Endothelial cell of umbilical vein (primary cell): ENCODE data around the gene LCP1.

Experiments
- FOS ChIP-seq: IDR thresholded peaks from 2 replicates; pipeline ENCODE4 v1.6.1; 2011; ENCODE audit warnings: mild to moderate bottlenecking, low read length, moderate library complexity, borderline replicate concordance; ENCODE audit not compliant: insufficient read depth
- GATA2 ChIP-seq: IDR thresholded peaks from 2 replicates; pipeline ENCODE4 v1.7.0; 2011; ENCODE audit warnings: low read depth, mild to moderate bottlenecking, moderate library complexity, mixed read lengths, low read length; ENCODE audit not compliant: insufficient read length, insufficient read depth
- MYC ChIP-seq: IDR thresholded peaks from one replicate; pipeline ENCODE4 v1.6.1; 2011; ENCODE audit warnings: mild to moderate bottlenecking, low read depth, low read length
- POLR2A ChIP-seq: IDR thresholded peaks from 2 replicates; pipeline ENCODE4 v1.6.1; 2012; ENCODE audit warnings: low read depth, mild to moderate bottlenecking, control low read depth, low read length
- POLR2AphosphoS5 ChIP-seq: IDR thresholded peaks from 2 replicates; pipeline ENCODE4 v1.6.1; 2012; ENCODE audit warnings: low read depth, mild to moderate bottlenecking, control low read depth, low read length, moderate library complexity; ENCODE audit not compliant: insufficient read depth
- TF ChIP-seq, protein P1 (sequence below), 2 donors: IDR thresholded peaks; 1 replicate in 1 of 2; 2 replicates in 1 of 2; pipeline ENCODE4 v1.5.1; 2011; ENCODE audit warnings: low read length in 2 of 2, mild to moderate bottlenecking in 2 of 2, moderate library complexity in 2 of 2, control low read depth in 1 of 2, inconsistent platforms in 1 of 2, low read depth in 1 of 2; ENCODE audit not compliant: insufficient read depth in 1 of 2; ENCODE audit errors: extremely low read depth in 1 of 2
- TF ChIP-seq, protein P2 (sequence below): IDR thresholded peaks from 2 replicates; pipeline ENCODE4 v1.6.1; 2011; ENCODE audit not compliant: insufficient read depth, insufficient read length

DNA sequence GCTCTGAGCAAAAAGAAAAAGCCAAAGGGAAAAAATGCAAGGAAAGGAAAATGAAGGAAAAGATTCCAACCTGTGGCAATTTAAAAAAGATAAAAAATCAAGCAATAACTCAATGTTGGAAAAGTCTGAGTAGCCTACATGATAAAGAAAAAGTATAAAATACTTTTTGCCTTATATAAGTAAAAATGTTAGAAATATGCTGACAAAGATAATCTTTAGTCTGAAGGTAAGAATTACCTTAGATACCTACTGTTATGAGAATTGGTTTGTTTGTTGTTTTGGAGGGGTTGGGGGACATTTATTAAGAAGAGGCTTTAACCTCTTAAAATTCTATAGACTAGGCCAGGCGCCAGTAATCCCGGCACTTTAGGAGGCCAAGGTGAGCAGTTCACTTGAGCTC, 47.5 kb downstream of the LCP1 start:
- no peak for TF ChIP-seq POLR2A
- TF ChIP-seq, protein P1, sequence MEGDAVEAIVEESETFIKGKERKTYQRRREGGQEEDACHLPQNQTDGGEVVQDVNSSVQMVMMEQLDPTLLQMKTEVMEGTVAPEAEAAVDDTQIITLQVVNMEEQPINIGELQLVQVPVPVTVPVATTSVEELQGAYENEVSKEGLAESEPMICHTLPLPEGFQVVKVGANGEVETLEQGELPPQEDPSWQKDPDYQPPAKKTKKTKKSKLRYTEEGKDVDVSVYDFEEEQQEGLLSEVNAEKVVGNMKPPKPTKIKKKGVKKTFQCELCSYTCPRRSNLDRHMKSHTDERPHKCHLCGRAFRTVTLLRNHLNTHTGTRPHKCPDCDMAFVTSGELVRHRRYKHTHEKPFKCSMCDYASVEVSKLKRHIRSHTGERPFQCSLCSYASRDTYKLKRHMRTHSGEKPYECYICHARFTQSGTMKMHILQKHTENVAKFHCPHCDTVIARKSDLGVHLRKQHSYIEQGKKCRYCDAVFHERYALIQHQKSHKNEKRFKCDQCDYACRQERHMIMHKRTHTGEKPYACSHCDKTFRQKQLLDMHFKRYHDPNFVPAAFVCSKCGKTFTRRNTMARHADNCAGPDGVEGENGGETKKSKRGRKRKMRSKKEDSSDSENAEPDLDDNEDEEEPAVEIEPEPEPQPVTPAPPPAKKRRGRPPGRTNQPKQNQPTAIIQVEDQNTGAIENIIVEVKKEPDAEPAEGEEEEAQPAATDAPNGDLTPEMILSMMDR (IDR thresholded peaks at IDR 0.05; ENCODE audit: extremely low read depth in 1 of 2, insufficient read depth in 1 of 2, low read depth in 1 of 2, low read length in 2 of 2), result no peak
- TF ChIP-seq POLR2AphosphoS5, result no peak
- no peak for TF ChIP-seq MYC
- TF ChIP-seq GATA2, result no peak
- TF ChIP-seq FOS, result no peak
- TF ChIP-seq, protein P2, sequence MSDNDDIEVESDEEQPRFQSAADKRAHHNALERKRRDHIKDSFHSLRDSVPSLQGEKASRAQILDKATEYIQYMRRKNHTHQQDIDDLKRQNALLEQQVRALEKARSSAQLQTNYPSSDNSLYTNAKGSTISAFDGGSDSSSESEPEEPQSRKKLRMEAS, result no peak
